HPDE6-E6E7 (cell line): ENCODE data around the gene RRP36.

ENCODE experiments used
- DNase-seq: peaks from one replicate; pipeline ENCODE4 v3.0.0; 2011; ENCODE audit warnings: missing footprints; ENCODE audit errors: extremely low spot score

The RRP36 gene

DNA sequence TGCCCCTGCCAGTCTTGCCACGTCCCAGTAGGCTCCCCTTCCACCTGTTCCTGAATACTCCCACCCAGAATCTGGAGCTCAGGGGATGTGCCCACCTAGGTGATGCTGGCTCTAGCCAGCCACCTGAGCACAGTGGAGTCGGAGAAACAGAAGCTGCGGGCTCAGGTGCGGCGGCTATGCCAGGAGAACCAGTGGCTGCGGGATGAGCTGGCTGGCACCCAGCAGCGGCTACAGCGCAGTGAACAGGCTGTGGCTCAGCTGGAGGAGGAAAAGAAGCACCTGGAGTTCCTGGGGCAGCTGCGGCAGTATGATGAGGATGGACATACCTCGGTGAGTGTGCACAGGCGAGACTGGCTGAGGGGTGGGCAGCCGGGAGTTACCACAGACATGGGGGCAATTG is 41.4 kb downstream of the RRP36 start:
- no peak for DNase-seq

DNA sequence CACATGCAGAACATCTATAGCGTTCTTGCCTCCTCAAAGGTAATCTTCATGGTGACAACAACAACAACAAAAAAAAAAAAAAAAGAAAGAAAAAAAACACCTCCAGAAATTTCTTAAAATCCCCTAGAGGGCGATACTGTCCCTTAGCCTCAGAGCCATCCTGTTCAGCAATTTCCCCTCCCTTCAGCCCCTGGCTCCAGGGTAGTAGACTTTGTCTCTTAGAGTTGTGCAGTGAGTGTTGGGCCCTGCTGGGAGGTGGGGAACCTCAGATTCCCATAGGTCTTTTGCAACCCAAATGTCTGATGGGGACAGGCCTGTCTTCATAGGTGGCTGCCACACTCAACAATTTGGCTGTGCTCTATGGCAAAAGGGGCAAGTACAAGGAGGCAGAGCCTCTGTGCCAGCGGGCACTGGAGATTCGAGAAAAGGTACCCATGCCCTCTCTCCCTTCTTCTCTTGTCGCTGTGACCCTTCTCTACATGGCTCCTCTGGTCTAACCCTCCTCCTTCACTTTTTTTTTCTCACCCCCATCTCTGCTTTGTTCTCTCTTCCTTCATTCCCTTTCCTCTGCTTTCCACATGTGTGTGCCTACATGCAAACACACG is 48.7 kb downstream of the RRP36 start:
- DNase-seq = no peak

DNA sequence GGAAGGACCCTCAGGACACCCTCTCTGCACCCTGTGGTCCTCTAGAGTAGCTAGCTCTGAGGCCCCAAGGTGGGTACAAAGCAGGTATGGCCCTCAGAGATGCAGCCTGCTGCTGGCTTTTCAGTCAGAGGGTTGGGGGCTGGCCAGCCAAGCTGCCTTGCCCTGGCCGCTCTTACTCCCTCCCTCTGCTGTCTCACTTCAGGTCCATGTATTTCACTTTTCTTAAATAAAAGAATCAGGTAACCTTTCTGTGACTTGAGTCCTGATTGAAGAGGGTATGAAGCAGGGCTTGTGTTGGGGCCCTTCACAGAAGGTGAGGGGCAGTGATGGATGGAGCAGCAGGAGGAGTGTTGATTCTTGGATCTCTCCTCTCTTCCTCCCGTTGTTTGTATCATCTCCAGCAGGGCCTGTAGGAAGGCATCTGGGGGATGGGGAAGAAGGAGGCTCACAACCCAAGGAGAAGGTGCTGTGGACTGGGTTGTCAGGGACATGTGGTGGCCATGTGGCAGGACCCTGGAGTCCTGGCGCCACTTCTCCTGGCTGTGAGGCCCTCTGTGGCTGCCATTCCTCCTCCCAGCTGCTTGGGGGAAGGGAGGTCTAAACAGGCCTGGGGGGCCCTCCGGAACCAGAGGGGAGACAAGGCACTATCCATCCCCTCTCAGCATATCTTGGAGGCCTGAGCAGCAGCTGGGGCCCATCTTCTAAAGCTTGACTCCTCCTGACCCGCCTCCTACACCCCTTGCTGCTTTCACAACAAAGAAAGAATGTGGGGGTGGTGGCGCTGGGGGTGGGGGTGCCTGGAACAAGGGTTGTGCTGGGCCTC is 53.6 kb downstream of the RRP36 start:
- DNase-seq = no peak

DNA sequence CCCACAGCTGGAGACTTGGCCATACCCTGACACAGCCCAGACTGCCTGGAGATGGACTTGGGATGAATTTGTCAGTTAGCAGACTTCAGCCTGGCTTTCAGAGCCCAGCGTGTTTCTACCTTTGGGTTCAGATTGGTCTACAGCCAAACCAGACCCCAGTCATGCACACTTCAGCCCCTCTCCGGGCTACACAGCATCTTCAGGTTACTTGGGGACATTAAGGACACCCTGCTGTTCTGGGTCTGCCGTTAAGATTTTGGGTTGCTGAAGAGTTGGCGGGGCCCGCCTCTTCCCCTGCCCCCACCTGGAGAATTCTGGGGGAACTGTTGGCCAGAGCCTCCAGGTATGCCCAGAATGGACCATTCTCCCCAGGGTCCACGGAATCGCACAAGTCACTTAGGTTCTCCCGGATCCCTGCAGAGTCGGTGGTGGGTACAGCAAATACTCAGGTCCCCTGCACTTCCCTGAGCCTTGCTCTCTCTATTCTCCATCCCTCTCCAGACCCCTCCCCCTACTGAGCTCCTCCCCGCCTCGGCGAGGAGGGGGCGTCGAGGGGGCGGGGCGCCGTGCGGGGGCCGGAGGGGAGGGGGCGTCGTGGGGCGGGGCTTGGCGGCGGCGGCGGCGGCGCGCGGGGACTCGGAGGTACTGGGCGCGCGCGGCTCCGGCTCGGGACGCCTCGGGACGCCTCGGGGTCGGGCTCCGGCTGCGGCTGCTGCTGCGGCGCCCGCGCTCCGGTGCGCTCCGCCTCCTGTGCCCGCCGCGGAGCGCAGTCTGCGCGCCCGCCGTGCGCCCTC is 54.4 kb downstream of the RRP36 start, which contains the start of gene PTK7:
PTK7 (plus strand) TSS at position 645 of the 794 bp plus-strand sequence. CDS start 175 bp downstream, outside the sequence.
- no peak for DNase-seq

DNA sequence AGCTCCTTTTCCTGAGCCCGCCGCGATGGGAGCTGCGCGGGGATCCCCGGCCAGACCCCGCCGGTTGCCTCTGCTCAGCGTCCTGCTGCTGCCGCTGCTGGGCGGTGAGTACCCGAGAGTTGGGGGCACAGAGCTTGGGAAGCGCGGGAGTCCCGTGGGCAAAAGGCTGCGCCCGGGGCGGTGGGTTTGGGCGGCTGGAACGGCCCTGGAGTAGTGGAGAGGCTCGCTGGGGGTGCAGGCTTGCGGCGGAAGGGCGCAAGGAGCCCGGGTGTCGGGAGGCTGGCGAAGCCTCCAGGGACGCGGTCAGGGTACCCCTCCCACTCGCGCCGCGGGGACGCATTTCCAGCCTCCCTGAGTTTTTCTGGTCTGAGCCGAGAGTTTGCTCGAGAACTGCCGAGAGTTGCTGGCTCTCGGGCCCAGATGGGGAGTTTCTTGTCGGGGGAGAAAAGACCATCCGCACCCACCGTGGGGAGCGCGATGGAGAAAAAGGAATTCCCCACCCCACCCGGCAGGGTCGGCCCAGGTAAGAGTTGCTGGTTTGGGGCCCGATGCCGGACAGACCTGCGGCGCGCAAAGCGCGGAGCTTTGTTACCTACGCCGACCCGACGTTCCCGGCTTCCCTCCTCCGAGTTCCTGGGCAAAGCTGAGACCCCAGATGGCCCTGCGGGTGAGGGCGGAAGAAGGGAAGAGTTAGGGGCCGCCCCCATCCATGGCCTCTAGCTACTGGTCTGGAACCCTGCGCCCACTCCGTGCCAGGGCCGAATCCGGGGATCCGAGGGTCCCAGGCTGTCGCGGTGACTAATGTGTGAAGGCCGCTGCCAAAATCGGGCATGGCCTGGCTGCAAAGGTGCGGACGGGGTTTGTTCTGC is 55.3 kb downstream of the RRP36 start:
- no peak for DNase-seq

DNA sequence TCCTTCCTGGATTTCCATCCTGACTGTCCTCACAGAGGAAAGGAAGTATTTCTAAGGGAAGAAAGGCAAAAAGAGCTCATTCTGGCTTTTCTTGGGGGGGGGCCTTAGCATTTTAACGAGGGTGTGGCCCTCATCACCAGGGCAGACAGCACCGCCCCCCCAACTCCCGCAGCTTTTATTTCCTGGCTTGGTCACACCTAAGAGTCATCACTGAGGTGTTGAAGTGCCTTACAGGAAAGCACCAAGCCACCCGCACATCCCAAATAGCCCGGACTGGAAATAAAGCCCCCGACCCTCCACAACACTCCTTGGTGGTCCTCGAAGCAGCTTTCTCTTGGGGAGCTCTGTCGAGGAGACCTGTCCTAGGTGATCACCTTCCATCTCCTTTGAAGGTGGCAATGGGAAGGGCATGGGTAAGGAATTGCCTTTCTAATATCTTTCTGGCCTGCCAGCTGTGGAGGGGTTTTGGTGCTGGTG is 55.9 kb downstream of the RRP36 start:
- no peak for DNase-seq

DNA sequence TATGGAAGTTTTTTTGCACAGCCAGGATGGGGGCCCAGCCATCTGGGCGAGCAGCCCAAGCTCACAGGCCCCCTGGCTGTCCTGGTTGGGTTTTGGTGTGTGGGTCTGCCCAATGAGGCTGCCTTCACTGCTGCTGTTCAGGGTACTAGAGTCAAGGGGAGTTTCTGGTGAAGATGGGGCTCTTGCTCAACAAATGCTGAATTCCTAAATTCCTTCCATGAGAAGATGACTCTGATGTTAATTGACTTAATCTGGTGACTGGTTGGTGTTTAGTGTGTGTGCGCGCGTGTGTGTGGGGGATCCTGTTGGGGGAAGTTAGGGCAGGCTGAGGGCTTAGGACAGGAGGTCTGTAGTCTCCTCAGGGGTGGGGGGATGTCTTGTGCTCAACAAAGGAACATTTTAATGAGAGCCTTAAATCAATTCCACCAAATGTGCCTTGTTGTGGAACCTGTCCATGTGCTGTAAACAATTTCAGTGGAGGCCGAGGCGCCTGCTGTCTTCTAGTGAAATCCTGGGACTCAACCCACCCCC is 56.6 kb downstream of the RRP36 start:
- DNase-seq = no peak

DNA sequence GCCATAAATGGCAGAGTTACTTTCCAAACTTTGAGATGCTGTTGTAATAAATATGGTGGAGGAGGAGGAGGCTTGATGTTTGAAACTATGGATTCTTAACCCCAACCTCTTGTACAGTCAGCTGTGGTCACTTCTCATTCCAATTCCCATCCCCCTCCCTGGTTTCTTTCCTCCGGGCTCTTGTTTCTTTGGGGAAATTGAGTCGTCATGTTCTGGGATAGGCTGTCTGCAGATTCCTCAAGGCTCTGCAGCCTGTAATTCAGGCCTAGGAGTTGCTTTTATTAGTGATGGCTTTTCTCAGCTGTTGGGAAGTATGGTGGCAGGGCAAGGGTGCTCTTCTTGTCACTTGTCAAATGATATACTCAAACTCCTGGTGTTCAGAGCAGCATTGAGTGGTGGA is 57.3 kb downstream of the RRP36 start:
- DNase-seq = no peak
